Large intestine (tissue), 3 donors: ENCODE results near the gene HDAC4. TPM values are rescaled to one million over a fixed set of nuclear protein-coding genes. Genes with fewer than 3 reads are reported as not detected.

Experiments used
- DNase-seq, 2 donors: peaks; one replicate each; pipeline versions ENCODE4 v3.0.0 to v3.0.0-alpha.2; 2013
- H3K27ac ChIP-seq: one replicate; pipeline ENCODE4 v1.5.1; 2013; ENCODE audit warnings: low read length
- H3K27me3 ChIP-seq: 2 replicates; pipeline ENCODE4 v1.6.1; 2013; ENCODE audit warnings: low read length; ENCODE audit not compliant: control insufficient read depth, insufficient read depth
- H3K36me3 ChIP-seq: 2 replicates; pipeline ENCODE4 v1.6.1; 2013; ENCODE audit warnings: low read length; ENCODE audit not compliant: control insufficient read depth, insufficient read depth
- H3K4me1 ChIP-seq: one replicate; pipeline ENCODE4 v1.6.1; 2013; ENCODE audit warnings: low read length; ENCODE audit not compliant: control insufficient read depth, insufficient read depth
- H3K4me3 ChIP-seq: one replicate; pipeline ENCODE4 v1.5.1; 2013; ENCODE audit warnings: low read length
- H3K9me3 ChIP-seq: one replicate; pipeline ENCODE4 v1.6.1; 2013; ENCODE audit warnings: mild to moderate bottlenecking, low read depth, low read length, moderate library complexity; ENCODE audit not compliant: control insufficient read depth
- WGBS: methylation state at CpG from one replicate; pipeline ENCODE4 v1.1.5; 2013; ENCODE audit warnings: low lambda C conversion rate; ENCODE audit not compliant: insufficient coverage; 5-methylcytosine and 5-hydroxymethylcytosine counted together
- polyA plus RNA-seq: library from polyadenylated mRNA; unstranded; fragments of 120-200 nt; gene quantifications from one replicate; pipeline ENCODE4 v1.2.1, GENCODE V29; 2013

HDAC4 gene
- polyA plus RNA-seq, 1 donor = 10.7 TPM

DNA sequence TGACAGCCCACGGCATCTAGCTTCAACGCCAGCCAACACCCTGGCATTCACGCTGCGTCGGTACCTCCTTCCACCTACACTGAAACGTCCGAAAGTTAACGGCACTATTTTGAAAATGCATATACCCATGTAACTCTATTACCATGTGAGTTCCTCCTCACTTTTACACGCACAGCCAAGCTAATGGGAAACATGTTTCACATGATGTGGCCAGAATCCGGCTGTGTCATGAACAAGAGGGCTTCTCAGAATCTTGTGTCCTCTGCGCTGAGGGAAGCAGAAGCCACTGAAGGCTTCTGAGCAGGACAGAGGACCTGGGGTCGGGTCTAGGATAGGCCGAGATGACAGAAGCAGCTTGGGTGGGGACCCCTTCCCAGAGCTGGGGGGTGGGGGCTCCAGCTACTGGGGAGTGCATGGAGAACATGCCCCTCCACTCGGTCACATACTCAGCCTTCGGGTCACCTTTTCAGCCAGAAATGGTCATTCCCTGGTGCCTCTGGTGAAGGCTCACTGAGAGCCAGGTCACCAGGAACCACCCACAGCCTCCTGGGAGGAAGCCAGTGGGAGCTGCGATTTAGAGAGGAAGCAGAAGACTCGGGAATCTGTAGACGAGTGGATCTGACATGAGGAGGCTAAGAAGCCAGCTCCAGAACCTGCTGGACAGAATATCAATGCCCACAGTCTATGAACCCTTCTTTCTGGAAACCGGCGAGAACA lies 41.5 kb downstream of the HDAC4 start:
- no peak overlapping the region for H3K4me3 ChIP-seq
- H3K27me3 ChIP-seq = no peaks in the 10 kb centered on the region
- no peak overlapping the region for H3K27ac ChIP-seq
- 100% methylated on average over 2 of the region's 20 CpGs for whole genome bisulfite sequencing
- H3K9me3 ChIP-seq = no peaks in the 10 kb centered on the region
- no peak for DNase-seq
- no peaks in the 10 kb centered on the region for H3K4me1 ChIP-seq
- H3K36me3 ChIP-seq = no peaks in the 10 kb centered on the region

- Histone ChIP-seq H3K36me3 (no peaks in the 10 kb centered on the region), H3K27ac (no peak overlapping the region), H3K9me3 (no peaks in the 10 kb centered on the region), H3K4me1 (no peaks in the 10 kb centered on the region), H3K4me3 (no peak overlapping the region), H3K27me3 (no peaks in the 10 kb centered on the region)
- DNase-seq = no peak
- WGBS = no CpG with 5 or more reads among the region's 18 CpGs
Observed at GRCh38 chr2:239358062-239358754, 42.6 kb downstream of the HDAC4 start.

DNA sequence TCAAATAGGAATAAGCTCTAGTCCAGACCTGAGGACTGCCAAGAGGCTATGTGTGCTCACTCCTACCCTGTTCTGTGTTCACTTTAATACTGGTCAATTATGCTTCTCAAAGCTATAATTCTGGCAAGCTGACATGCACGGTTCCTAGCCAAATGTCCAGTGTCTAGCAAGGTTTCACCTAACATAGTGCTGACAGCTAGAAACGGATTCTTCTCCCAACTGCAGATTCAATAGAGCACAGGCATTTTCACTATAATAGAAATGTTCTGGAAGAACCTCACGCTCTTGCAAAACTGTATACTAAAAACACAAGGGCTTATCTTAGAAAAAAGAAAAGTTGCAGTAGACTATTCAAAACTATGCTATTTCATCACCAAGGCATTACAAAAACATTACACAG lies 45.1 kb downstream of the HDAC4 start:
- DNase-seq = no peak
- Histone ChIP-seq H3K36me3 (peaks cover 16% of the 10 kb centered on the region), H3K4me1 (no peaks in the 10 kb centered on the region), H3K9me3 (no peaks in the 10 kb centered on the region), H3K27me3 (no peaks in the 10 kb centered on the region), H3K4me3 (no peak overlapping the region), H3K27ac (peak overlapping the region; percentile 3)
- 100% methylated on average over 1 of the region's 3 CpGs for WGBS

- no peak overlapping the region for H3K27ac ChIP-seq
- 50% methylated on average over 1 of the region's 2 CpGs for WGBS
Observed at GRCh38 chr2:239355139-239355538, 45.7 kb downstream of the HDAC4 start.

DNA sequence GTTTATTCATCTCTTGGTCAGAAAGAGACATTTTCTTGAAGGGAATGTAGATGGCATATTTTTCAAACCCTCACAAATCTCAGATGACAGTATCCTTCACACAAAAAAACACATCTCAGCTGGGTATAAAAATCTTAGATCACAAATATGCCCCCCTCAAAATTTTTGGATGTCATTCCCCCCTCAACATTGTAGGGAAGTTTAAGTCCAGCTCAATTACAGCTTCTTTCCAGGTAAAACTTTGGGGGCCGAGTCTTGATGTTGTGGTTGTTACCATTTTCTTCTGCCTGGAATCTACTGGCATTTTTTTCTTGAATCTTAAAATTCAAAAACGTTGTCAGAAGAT lies 46.1 kb downstream of the HDAC4 start:
- Histone ChIP-seq H3K36me3 (peaks cover 17% of the 10 kb centered on the region), H3K27me3 (no peaks in the 10 kb centered on the region), H3K4me3 (no peak overlapping the region), H3K4me1 (no peaks in the 10 kb centered on the region), H3K27ac (no peak overlapping the region), H3K9me3 (no peaks in the 10 kb centered on the region)
- WGBS = no CpG with 5 or more reads among the region's 2 CpGs
- DNase-seq = no peak

More at GRCh38 chr2:239355139-239355538, 45.7 kb downstream of the HDAC4 start:
- Histone ChIP-seq H3K4me3 (no peak overlapping the region), H3K36me3 (peaks cover 16% of the 10 kb centered on the region), H3K4me1 (no peaks in the 10 kb centered on the region), H3K27me3 (no peaks in the 10 kb centered on the region), H3K9me3 (no peaks in the 10 kb centered on the region)
- no peak for DNase-seq

DNA sequence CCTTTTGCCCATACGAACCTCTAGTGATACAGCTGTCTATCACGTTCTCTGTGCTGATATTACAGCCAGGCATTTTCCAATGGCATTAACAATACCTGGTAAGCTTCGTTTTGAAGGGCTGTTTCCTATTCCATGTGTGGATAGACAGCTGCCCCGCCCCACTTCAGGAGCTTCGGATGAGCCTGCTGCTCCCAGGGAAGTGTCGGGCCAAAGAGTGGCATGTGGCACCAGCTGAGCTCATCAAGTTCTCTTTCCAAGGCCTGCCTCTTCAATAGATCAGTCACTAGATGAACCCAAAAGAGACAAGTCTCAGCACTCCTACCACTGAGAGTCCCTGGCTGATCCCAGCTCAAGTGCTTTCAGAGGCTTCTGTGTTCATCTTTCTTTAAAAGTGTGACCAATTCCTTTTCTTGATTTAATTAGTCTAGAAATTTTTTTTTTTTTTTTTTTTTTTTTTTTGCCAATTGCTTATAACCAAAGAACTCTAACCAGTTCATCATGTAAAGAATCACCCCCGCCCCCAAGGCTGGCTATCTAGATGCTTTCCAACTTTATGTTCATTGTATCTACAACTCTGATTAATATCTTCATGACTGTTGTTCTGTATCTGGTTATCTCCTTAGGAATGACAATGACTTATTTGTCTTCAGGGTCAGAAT lies 46.6 kb downstream of the HDAC4 start:
- WGBS = 100% methylated on average over 2 of the region's 7 CpGs
- Histone ChIP-seq H3K4me1 (peaks cover 2% of the 10 kb centered on the region), H3K36me3 (peaks cover 22% of the 10 kb centered on the region), H3K4me3 (no peak overlapping the region), H3K27me3 (no peaks in the 10 kb centered on the region), H3K27ac (no peak overlapping the region), H3K9me3 (no peaks in the 10 kb centered on the region)
- DNase-seq = no peak

GRCh38 chr2:239353692-239354091 lies 47.1 kb downstream of the HDAC4 start:
- 79% methylated on average over 2 of the region's 5 CpGs for WGBS
- no peaks in the 10 kb centered on the region for H3K27me3 ChIP-seq
- H3K27ac ChIP-seq = no peak overlapping the region
- peaks cover 5% of the 10 kb centered on the region for H3K4me1 ChIP-seq
- H3K36me3 ChIP-seq = peaks cover 22% of the 10 kb centered on the region
- DNase-seq = no peak
- no peaks in the 10 kb centered on the region for H3K9me3 ChIP-seq
- H3K4me3 ChIP-seq = no peak overlapping the region

DNA sequence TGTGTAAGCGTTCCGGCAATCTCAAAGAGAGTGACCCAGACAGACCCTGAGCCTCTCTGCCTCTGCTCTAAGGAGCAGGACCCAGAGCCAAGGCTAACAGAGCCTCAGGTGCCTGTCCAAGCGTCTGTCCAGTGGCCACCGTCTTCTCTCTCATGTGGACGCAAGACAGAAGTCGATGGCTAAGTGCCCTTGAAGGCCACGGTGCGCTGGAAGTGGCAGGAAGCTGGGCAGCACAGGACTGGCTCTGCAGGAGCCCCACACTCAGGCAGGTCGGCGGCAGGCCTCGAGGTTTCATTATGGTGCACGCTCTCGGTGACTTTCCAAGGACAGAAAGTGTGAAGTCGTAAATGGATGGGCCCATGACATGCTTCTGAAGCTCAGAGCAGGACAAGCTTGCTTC lies 49.1 kb downstream of the HDAC4 start:
- Histone ChIP-seq H3K36me3 (peaks cover 22% of the 10 kb centered on the region), H3K4me1 (peaks cover 10% of the 10 kb centered on the region), H3K27ac (no peak overlapping the region), H3K9me3 (no peaks in the 10 kb centered on the region), H3K27me3 (no peaks in the 10 kb centered on the region), H3K4me3 (no peak overlapping the region)
- DNase-seq = no peak
- no CpG with 5 or more reads among the region's 14 CpGs for WGBS

DNA sequence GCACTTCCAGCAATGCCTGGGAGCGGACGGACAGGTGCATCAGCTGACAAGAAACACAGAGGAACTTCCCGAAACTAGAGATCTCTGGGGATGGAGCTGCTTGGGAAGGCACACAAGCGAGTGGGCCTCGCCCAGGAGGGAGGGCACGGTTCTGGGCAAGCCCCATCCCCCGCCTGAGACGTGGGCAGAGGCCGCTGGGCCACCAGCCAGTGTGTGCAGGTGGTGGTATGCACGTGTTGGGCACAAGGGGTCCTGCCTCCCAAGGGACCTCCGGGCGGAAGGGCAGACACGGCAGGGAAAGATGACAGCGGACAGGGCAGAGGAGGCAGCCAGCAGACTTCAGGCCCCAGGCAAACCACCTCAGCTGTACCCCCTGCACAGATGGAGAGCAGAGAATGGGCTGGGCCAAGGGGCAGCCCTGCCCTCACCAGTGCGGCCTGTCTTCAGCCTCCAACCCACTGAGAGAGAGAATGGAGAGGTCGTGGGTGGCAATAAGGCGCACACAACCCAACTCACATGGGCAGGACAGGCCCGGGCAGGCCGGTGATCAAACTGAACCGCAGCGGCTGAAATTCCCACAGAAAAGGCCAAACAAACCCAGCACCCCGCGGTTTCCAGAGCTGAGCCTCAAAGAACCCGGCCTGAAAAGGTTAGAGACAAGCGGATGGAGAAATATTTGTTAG lies 51.2 kb downstream of the HDAC4 start:
- H3K4me1 ChIP-seq = peaks cover 10% of the 10 kb centered on the region
- no peak overlapping the region for H3K4me3 ChIP-seq
- peaks cover 22% of the 10 kb centered on the region for H3K36me3 ChIP-seq
- H3K27me3 ChIP-seq = no peaks in the 10 kb centered on the region
- 100% methylated on average over 2 of the region's 25 CpGs for WGBS
- H3K27ac ChIP-seq = peak overlapping the region; percentile 60
- H3K9me3 ChIP-seq = peaks cover 8% of the 10 kb centered on the region
- no peak for DNase-seq
